HG03378 (cell line): Measurements from ENCODE around the gene TEC.
A peak's percentile ranks its signal among the peaks of the same experiment; 100 is the strongest.
"Not testable (repeated sequence)": the region's sequence is repeated elsewhere in the genome, so short reads cannot be mapped to it uniquely, and the experiment has no call there.

Experiments used
- ATAC-seq: cut with Tn5 transposase; IDR thresholded peaks from one replicate; pipeline ENCODE4 v1.9.1; 2021; ENCODE audit warnings: mild to moderate bottlenecking, moderate library complexity; ENCODE audit not compliant: unreplicated experiment

TEC gene

GRCh38 chr4:48268956-48269860, at the start of gene TEC:
TEC (minus strand) TSS chr4:48269838; CDS start chr4:48228614, 41,224 bp downstream.
- ATAC-seq, result peak; percentile 26

DNA sequence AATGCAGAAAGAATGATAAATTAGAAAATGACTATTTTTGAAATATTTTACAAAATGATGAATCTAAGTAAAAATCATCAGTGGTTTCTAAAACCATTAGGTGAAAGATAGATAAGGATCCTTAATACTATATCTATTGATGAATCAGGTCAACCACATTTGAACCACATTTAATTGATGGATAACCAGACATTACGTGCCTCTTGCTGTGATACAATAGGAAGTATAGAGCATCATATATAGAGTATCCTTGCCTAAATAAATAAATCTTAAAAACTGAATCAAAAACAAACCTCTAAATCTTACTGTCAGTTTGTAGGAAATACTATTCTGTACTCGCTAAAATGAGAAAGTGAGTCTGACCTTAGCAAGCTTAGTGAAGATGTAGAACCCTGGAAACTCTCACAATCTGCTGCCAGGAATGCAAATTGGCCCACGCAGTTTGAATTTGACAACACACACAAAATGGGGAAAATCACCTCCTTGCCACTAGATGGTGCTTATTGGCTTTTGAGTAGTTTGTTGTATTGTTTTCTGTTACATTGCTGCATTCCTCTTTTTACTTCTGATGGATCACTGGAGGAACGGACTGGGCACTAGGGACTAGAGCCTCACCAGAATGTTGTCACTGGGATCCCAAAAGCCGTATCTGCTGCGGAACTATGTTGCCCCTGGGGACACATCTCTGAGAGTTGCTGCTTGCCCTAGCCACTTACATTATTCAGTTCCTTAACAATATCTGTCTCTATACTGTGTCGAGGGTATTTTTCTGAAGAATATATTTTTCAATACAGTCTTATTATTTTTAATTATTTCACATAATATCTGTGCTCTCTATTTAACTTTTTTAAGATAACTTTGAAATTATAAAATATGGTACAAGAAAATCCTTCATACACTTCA, 46.3 kb upstream of the TEC start:
- ATAC-seq, result peak; percentile 86

GRCh38 chr4:48314746-48315145, 45.1 kb upstream of the TEC start:
- not testable (repeated sequence) for ATAC-seq

GRCh38 chr4:48311896-48312295, 42.3 kb upstream of the TEC start:
- ATAC-seq, result no peak

DNA sequence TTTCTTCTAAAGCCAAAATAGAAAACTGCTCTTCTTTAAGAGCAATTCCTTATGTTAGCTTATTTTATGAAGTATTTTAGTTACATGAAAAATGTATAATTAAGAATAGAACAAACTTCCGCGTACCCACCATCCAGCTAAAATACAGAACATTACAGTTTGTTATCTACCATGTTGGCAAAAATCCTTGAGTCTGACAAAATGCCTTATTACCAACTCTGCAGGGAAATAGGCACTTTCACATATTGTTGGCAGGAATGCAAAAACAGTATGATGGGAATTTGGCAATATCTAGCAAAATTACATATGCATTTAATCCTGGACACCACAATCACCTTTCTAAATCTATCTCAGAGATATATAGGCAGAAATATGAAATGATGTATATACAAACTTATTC, 39.3 kb upstream of the TEC start:
- no peak for ATAC-seq

DNA sequence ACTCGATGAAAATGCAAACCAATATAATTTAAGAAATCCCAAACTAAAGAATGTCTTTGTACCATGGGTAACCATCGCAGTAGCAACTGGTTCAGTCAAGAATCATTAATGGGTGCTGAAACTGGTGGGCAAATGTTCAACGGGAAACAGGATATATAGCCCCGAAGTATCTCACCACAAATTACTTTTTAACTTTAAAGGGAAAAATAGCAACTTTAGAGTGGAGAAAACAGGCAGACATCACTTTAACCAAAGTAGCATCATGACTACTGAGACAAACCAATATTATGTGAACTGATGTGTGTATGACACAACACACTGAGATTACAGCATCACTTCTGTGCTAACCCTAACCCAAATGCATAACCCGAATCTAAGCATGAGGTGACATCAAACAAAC, 37.9 kb upstream of the TEC start:
- peak; percentile 85 for ATAC-seq

DNA sequence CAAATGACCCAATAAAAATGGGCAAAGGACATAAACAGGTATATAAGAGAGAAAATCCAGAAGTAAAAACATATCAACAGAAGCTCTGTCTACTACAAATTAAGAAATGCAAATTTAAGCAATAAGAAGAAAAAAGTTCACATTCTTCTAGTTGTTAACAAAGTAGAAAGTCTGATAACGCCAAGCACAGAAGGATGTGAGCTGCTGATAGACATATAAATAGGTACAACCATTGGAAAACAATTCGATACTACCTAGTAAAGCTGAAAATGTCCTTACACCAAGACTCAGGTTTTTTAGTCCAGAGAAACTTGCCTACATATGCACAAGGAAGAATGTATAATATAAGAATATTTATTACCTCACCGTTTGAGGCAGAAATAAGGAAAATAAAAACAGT, 35.9 kb upstream of the TEC start:
- no peak for ATAC-seq

DNA sequence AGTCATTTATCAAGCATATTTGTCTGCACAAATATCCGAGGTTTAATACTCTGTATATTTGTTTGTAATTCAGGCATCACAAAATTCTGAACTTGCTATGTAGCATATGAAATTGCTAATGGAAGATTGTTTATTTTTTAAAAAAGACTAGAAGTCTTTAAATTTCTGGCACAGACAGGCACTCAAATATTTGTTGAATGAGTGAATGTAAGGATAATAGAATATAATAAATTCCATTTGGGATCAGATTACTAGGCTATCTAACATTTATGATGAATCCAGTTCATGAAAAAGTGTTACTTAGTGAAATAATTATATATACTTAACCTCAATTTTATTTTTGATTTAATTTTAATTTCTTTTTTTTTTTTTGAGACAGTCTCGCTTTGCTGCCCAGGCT, 30.4 kb upstream of the TEC start:
- no peak for ATAC-seq

- ATAC-seq, result no peak
Observed at GRCh38 chr4:48299560-48299959, 29.9 kb upstream of the TEC start.

DNA sequence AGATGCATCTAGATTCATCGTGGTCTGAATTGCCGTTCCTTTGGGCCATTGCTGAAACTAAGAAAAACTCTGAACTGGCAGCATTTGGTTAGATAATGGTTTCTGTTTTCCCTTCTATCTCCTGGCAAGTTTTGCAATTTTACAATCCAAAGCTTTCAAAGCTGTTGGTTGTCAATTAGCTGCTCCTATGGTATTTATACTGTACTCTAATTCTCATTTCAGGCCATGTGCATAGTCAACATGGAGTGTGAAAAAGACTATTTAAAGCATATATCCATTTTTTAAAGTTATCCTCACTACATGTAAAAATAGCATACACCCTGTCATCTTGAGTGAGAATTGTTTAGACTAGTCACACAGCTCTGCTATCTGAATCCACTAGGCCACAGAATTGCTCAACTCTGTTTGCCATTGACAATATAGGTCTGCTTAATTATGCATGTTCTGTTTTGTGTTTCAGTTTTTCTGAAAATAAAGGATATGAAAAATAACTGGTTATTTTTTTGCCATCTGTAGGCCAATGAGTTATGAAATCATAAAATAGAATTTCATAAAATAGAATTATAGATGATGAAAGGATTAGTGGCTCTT, 27.7 kb upstream of the TEC start:
- ATAC-seq, result no peak

GRCh38 chr4:48296365-48296764, 26.7 kb upstream of the TEC start:
- peak; percentile 90 for ATAC-seq

GRCh38 chr4:48295116-48295515, 25.5 kb upstream of the TEC start:
- ATAC-seq, result no peak

DNA sequence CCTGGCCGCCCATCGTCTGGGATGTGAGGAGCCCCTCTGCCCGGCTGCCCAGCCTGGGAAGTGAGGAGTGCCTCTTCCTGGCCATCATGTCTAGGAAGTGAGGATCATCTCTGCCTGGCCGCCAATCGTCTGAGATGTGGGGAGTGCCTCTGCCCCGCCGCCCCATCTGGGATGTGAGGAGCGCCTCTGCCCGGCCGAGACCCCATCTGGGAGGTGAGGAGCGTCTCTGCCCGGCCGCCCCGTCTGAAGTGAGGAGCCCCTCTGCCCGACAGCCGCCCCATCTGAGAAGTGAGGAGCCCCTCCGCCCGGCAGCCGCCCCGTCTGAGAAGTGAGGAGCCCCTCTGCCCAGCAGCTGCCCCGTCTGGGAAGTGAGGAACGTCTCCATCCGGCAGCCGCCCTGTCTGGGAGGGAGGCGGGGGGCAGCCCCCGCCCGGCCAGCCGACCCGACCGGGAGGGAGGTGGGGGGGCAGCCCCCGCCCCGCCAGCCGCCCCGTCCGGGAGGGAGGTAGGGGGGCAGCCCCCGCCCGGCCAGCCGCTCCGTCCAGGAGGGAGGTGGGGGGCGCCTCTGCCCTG, 22.7 kb upstream of the TEC start:
- not testable (repeated sequence) for ATAC-seq

DNA sequence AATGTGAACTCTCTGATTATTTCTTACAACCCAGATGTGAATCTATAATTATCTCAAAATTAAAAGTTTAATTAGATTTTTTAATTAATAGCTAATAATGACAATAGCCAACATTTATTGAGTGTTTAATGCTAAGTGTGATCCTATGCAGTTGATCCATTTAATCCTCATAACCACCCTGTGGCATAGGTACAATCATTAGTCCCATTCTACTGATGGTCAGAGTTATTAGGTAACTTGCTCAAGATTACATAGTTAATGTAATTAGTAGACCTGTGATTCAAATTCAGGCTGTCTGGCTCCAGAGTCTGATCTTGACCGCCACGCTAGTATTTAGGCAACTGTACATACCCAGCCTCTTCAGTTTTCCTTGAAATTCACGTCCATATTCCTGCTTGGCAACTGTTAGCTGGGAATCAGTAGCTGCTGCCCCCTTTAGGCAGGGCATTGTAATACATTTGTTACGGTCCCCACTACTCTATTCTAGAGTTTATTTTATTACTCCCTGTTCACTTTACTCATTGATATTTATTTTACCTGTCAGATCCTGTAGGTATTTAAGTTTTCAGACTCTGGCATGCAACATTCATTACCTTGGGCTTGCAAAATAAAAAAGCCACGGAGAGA, 20.6 kb upstream of the TEC start:
- ATAC-seq, result no peak

DNA sequence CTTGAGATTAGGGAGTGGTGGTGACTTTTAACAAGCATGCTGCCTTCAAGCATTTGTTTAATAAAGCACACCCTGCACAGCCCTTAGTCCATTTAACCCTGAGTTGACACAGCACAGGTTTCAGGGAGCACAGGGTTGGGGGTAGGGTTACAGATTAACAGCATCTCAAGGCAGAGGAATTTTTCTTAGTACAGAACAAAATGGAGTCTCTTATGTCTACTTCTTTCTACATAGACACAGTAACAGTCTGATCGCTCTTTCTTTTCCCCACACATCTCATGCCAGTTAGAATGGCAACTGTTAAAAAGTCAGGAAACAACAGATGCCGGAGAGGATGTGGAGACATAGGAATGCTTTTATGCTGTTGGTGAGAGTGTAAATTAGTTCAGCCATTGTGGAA, 16.4 kb upstream of the TEC start:
- not testable (repeated sequence) for ATAC-seq

DNA sequence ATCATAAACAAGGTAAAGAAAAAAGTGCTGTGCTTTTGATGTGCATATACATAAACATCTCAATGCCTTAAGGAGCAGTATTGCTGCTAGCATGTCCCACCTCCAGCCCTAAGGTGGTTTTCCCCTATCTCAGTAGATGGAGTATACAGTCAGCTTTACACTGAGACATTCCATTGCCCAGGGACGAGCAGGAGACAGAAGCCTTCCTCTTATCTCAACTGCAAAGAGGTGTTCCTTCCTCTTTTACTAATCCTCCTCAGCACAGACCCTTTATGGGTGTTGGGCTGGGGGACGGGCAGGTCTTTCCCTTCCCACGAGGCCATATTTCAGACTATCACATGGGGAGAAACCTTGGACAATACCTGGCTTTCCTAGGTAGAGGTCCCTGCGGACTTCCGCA, 16.0 kb upstream of the TEC start:
- ATAC-seq, result not testable (repeated sequence)

- ATAC-seq, result no peak
Observed at GRCh38 chr4:48275686-48276085, 6.0 kb upstream of the TEC start.

DNA sequence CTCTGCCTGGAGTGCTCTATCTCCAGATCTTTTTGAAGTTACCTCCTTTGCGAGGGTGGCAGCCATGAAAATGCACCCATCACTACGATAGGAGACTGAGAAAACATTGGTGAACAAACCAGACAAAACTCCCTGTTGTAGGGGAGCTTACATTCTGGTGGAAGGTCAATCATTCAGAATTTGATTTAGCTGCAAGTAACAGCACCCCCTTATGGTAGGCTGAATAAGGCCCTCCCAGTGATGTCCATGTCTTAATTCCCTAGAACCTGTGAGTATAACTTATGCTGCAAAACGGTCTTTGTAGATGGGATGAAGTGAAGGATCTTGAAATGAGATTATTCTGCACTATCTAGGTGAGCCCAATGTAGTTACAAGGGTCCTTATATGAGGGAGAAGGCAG, 5.6 kb upstream of the TEC start:
- ATAC-seq, result peak; percentile 39

DNA sequence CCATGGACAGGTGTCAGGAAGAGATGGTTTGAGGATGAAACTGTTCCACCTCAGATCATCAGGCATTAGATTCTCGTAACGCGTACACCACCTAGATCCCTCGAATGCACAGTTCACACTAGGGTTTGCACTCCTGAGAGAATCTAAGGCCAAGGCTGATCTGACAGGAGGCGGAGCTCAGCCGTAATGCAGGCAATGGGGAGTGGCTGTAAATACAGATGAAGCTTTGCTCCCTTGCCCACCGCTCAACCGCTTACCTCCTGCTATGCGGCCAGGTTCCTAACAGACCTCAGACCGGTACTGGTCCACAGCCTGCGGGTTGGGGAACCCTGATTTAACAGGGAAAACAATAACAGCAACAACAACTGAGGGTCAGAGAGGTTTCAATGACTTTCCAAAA, 2.0 kb upstream of the TEC start:
- ATAC-seq, result no peak

DNA sequence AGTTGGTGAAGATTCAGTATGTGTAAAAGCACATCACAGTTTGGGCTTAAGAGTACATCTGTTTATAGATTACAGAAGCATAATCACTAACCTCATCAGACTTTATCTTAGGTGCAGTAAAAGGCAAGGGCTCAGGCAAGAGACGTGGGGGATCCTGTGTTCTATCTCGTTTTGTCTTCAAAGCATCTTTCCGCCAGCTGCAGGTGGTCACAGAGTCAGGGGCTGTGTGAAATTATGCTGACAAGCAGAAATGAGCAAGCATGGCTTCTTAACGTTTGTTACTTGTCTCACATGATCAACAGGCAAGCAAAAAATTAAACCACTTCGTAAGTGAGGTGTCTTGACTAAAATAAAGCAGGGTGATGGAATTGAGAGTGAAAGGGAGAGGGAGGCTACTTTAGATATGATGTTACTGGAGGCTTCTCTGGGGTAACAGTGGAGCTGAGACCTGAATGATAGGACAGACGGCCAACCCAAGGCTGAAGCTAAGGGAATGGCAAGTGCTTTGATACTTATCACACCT, 1.4 kb upstream of the TEC start:
- peak; percentile 30 for ATAC-seq
